HG03139 (cell line): ENCODE data around the gene COA8.

Experiments used
- ATAC-seq: cut with Tn5 transposase; IDR thresholded peaks from one replicate; pipeline ENCODE4 v1.9.1; 2021; ENCODE audit not compliant: unreplicated experiment

The COA8 gene

DNA sequence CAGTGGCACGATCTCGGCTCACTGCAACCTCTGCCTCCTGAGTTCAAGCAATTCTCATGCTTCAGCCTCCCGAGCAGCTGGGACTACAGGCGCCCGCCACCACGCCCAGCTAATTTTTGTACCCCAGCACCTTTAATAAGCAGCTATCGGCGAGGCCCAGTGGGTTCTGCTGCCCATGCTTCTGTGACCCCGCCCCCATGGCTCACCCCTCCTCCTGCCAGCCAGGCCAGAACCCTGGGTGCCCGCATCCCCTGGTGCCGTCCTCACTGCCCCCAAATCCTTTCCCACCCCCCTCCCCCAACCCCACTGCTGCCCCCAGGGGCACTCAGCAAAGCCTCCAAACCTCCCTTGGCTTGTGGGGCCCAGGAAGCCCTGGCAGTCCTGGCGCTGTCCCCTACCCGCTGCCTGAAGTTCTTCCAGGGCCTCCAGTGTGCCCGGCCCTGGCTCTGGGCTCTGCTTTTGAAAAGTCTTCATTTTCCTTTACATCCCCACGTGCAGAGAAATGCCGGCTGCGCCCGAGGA, 14.8 kb upstream of the COA8 start:
- no peak for ATAC-seq

DNA sequence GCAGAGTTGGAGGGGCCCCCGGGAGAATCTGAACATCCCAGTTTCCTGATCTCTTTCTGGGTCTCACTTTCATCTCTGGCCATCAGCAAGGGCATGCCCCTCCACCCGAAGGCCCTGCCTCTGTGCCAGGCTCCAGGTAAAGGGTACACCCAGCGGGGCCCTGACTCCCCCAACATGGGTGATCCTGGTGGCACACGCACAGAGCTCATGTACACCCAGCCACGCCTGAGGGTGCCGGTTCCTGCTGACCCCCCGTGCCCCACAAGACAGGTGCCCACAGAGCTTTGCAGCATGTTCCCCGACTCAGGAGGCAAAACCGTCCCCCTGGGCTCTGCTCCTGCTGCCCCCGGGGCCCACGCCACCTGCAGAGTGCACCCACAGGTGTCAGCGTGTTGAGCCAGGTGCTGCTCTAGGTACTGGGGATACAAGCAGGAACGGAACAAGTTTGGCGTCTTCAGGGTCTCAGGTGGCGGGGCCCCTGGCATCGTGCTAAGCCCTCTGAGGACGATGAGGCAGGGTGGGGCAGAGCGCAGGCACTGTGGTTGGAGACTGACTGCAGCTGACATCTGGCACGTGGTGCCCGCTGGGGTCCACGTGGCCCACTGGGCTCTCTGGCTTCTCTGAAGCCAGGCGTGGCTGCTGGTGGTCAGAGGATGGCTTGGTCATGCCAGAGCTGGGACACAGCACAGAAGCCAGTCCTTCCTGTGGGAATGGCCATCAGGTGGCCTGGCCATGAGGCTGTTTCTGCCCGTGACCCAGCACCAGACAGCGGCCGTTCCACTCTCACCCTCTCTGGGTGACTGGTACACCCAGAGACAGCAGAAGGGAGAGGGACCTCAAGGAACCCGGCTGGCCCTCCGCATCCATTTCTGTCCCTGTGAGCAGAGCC, 14.1 kb upstream of the COA8 start:
- ATAC-seq = no peak

- ATAC-seq = no peak
Measured at GRCh38 chr14:103549361-103550311, 13.1 kb upstream of the COA8 start.

- ATAC-seq = no peak
Measured at GRCh38 chr14:103550451-103551337, 12.1 kb upstream of the COA8 start.

DNA sequence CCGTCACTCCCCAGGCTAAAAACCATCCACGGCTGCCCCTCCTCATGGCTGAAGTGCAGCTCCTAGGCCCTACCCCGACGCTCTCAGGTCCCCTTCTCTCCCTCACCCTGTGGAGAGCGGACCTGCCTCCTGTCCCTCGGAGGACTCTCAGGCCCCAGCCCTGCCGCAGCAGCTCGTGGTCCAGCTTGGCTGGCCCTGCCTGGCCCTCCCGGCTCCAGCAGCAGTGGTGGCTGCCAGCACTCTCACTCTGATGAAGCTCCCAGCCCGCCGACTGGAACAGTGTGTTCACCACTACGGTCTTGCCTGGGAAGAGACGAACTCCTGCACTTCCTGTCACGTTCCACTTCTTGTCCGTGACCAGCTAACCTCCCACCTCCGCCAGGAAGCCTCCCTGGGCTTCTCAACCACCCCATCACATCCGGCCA, 11.4 kb upstream of the COA8 start:
- ATAC-seq = no peak

- ATAC-seq = no peak
Measured at GRCh38 chr14:103552011-103552845, 10.5 kb upstream of the COA8 start.

- no peak for ATAC-seq
Measured at GRCh38 chr14:103552846-103553210, 9.9 kb upstream of the COA8 start.

- ATAC-seq = no peak
Measured at GRCh38 chr14:103555559-103556337, 7.0 kb upstream of the COA8 start.

- ATAC-seq = no peak
Measured at GRCh38 chr14:103556946-103557758, 5.6 kb upstream of the COA8 start.

DNA sequence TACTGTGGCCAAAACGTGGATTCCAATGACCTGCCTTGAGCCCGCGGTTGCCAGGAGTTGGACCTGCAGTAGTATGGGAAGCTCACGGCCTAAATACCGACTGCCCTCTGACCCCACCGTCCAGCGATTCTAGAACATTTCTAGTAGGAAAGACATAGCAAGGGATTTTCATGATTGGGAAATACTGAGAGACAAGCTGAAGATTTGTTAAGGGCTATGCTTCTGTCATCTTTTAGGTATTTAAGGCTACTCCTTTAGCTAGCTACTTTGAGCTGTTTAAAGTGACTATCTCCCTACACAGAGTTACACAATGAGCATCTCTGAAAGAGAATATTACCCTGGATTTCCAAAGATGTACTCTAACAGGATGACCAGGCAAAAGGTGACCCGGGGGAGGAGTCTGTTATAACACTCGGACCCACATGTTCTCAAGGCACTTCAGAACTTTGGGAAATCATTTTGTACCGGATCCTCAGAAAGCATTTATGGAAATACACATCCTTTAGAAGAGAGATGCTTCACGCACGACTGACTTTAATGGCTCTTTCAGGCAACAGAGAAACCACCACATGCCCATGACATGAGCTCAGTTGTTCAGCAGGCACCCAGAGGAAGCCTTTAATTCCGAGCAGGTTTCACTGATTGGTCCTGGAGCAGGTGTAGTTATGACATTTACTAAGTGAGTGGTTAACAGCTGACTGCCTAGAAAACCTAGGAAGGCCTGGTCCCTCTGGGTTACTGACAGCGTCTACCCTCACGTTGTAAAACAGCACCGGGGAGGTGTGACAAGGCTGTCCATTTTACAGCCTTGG, 4.5 kb upstream of the COA8 start:
- ATAC-seq = no peak

GRCh38 chr14:103559766-103560165, 3.0 kb upstream of the COA8 start:
- ATAC-seq = no peak

GRCh38 chr14:103560691-103561090, 2.1 kb upstream of the COA8 start:
- ATAC-seq = no peak

DNA sequence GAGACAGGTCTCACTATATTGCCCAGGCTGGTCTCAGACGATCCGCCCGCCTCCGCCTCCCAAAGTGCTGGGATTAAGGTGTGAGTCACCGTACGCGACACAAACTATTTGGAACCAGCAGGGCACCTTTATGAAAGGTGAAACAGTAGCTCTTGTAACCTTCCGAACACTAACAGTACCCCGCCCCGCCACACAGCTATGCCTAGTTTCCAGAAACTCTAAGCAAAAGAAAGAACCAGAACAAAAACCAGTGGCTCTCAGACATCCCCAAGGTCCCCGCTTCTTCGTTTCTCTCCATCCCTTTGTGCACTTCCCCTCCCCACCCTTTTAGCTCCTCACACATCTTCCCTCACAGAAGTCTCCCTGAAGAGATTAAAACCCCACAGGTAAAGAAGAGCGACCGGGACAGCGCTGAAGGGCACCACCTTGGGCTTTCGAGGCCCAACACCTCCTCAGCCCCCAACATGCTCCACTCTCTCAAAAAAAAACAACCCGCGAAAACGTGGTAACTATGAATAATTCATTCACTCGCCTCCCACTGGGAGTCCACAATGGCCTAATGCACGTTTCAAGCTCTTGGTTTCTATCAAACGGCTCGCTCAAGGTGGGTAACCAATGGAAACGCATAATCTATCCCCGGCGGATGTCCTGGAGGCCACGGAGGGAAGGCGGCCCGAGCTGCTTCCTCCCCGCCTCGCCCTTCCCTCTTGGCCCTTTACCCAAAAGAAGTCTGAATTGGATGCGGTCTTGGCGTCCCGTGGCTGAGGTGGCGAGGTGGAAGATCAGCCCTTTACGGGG, 1.2 kb upstream of the COA8 start:
- ATAC-seq = peak; percentile 32

DNA sequence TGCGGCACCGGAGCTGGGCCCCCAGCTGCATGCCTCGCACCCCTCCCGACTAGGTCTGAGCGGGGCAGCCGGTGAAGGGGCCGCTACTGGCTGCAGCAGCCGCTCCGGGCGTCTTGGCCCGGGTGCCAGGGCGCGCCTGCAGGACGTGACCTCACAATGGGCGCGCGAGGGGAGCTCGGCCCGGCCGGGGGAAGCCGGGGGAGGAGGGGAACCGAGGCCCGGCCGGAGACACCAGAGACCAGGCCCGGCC, 656 bp upstream of the COA8 start:
- peak; percentile 32 for ATAC-seq

DNA sequence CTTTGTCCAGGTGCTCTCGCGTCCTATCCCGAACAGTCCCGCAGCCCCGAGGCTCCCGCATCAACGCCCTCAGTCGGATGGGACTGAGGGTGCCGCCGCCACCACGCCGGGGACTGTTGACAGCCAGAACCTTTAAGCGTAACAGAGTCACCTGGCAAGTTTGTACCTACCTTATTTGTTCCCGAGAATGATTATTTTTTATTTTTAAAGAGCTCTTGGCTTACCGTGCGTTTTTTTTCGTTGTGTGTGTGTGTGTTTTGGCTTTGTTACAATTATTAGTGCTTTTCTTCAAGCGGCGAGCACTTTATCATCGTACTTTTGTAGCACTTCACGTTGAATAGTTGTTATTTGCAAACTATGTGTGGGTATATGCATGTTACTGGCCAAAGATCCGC, 463 bp downstream of the COA8 start:
- no peak for ATAC-seq

DNA sequence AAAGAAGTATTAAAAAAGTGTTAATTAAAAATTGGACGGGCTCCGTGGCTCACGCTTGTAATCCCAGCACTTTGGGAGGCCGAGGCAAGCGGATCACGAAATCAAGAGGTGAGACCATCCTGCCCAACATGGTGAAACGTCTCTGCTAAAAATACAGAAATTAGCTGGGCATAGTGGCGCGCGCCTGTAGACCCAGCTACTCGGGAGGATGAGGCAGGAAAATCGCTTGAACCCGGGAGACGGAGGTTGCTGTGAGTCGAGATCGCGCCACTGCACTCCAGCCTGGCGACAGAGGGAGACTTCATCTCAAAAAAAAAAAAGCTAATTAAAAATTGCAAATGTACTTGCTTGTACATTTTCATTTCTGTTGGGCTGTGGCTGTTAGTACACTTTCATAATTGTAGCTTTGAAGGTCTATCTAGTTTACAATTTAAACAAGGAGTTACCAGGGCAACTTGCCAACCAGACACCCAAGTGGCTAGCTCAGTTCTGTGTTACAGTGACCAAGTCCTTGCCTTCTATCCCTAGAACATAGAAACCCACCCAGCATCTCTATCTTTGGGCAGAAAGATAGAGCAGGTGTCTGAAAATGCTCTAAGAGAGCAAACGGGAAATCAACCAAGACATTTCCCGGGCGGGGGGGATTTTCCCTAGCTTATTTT, 1.2 kb downstream of the COA8 start:
- no peak for ATAC-seq
